Kidney (tissue), 14 donors: ENCODE measurements around the gene IGSF9. TPM values are rescaled to one million over a fixed set of nuclear protein-coding genes. Genes with fewer than 3 reads are reported as not detected.
A peak's percentile ranks its signal among the peaks of the same experiment; 100 is the strongest.

Experiments
- DNase-seq, 5 donors: peaks; one replicate each; pipeline ENCODE4 v3.0.0-alpha.2; 2013 to 2020
- FAIRE-seq: peaks from 2 replicates; lab custom pipeline; 2012; peaks lifted over from hg19 to GRCh38; lab: Jason Lieb, UNC
- H3K27ac ChIP-seq, 2 donors: one replicate each; pipeline ENCODE4 v1.7.0; 2013; ENCODE audit warnings: low read depth in 2 of 2, low read length in 2 of 2, inconsistent platforms in 1 of 2
- H3K27me3 ChIP-seq: one replicate; pipeline ENCODE4 v1.7.1; 2013; ENCODE audit warnings: low read length, inconsistent platforms; ENCODE audit not compliant: control insufficient read depth, insufficient read depth
- H3K36me3 ChIP-seq, 3 donors: one replicate each; pipeline versions ENCODE4 v1.7.0 to v1.7.1; 2013; ENCODE audit warnings: low read length in 3 of 3, control low read depth in 1 of 3, inconsistent platforms in 1 of 3; ENCODE audit not compliant: insufficient read depth in 3 of 3, control insufficient read depth in 2 of 3
- H3K4me1 ChIP-seq, 3 donors: one replicate each; pipeline versions ENCODE4 v1.7.0 to v1.7.1; 2013; ENCODE audit warnings: low read length in 3 of 3, inconsistent platforms in 1 of 3, low read depth in 1 of 3; ENCODE audit not compliant: control insufficient read depth in 2 of 3, insufficient read depth in 2 of 3
- H3K4me3 ChIP-seq, 3 donors: one replicate each; pipeline versions ENCODE4 v1.7.0 to v1.8.1; 2013; ENCODE audit warnings: low read length in 3 of 3, control low read depth in 1 of 3, inconsistent platforms in 1 of 3
- H3K9ac ChIP-seq, 3 donors: one replicate each; pipeline versions ENCODE4 v1.7.0 to v1.7.1; 2013; ENCODE audit warnings: low read length in 3 of 3, control low read depth in 1 of 3, inconsistent platforms in 1 of 3
- H3K9me3 ChIP-seq, 3 donors: one replicate each; pipeline versions ENCODE4 v1.7.0 to v1.7.1; 2013; ENCODE audit warnings: low read length in 3 of 3, control low read depth in 1 of 3, inconsistent platforms in 1 of 3; ENCODE audit not compliant: control insufficient read depth in 2 of 3, insufficient read depth in 1 of 3
- CTCF ChIP-seq: IDR thresholded peaks from 3 replicates; pipeline ENCODE4 v1.5.1; 2012; ENCODE audit warnings: mild to moderate bottlenecking, moderate library complexity, borderline replicate concordance; ENCODE audit not compliant: insufficient read depth; ENCODE audit errors: extremely low read depth
- intact Hi-C: fragments of 100-400 bp; cut with DNase I; formaldehyde crosslinking; loops from one replicate; pipeline ENCODE4 v1.11.1; 2022
- polyA plus RNA-seq: library from polyadenylated mRNA; stranded (reverse); fragments of 350-450 nt; fragmentation: Illumina TruSeq; extraction: RNeasy Lipid Tissue Mini Kit (QIAGEN cat#74804); gene quantifications from one replicate; pipeline ENCODE4 v1.2.3, GENCODE V29; 2014; ENCODE audit warnings: low read depth, low replicate concordance; ENCODE audit not compliant: insufficient read depth
- total RNA-seq: library from RNA; stranded (reverse); fragmentation: NEBNext Ultra II Directional; extraction: Animal tissue kit (Norgen Biotek cat#: 25700); gene quantifications from one replicate; pipeline ENCODE4 v1.2.1, GENCODE V29; 2021
- donor health status: control.
- donor health status: control.
- donor health status: control.
- donor health status: control.
- donor health status: control.
- donor health status: DM: yes; HTN: yes; CAD: no.
- donor health status: Normal renal cell carcinoma (clear cell type).

IGSF9 gene
- total and polyA plus RNA-seq, 2 donors from 2014 or later, result 0.88 to 1.3 TPM

DNA sequence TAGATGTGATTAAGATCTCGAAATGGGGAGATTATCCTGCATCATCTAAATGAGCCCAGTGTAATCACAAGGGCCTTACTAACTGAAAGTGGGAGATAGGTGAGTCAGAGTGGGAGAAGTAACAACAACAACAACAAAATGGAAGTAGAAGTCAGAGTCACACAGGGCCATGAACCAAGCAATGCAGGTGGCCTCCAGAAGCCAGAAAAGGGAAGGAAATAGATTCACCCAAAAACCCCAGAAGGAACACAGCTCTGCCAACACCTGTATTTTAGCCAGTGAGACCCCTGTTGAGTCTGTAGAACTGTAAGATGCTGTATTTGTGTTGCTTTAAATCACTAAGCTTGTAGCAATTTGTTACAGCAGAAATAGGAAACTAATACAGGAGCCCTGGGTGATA is 24.2 kb downstream of the IGSF9 start:
- Histone ChIP-seq H3K27ac (peak overlapping the region in 1 of 2 donors; percentile 95), H3K9ac (peak overlapping the region in 1 of 3 donors; percentile 46), H3K36me3 (peaks cover 0 to 28% (median 19%) of the 10 kb centered on the region in 3 donors), H3K27me3 (no peaks in the 10 kb centered on the region), H3K9me3 (no peaks in the 10 kb centered on the region), H3K4me3 (no peak overlapping the region), H3K4me1 (peaks cover 2 to 29% (median 9%) of the 10 kb centered on the region in 3 donors)
- FAIRE-seq (no peak), DNase-seq (no peak)
- no peak for TF ChIP-seq CTCF
- intact Hi-C loops, result no loop called here

DNA sequence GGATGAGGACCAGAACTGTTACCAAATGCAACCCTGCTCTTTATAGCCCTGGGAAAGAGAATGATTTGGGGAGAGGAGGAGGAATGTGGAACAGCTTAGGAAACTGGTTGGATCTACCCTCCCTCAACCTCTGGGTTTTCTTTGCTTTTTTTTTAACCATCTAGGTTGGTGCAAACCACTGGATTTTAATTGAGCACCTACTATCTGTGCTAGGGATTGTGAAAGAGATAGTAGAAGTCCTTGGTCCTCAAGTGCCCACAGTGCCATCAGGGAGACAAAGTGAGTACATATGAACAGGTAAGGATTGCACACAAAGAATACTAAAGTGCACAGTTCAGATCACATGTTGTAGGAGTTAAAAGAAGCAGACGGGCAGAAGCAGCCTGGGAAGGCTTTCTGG is 24.8 kb downstream of the IGSF9 start:
- FAIRE-seq, result no peak
- no peak for TF ChIP-seq CTCF
- H3K4me1 ChIP-seq, result peaks cover 2 to 26% (median 9%) of the 10 kb centered on the region in 3 donors

GRCh38 chr1:159920202-159920601 is 25.2 kb downstream of the IGSF9 start:
- TF ChIP-seq CTCF, result no peak
- peaks cover 0 to 28% (median 19%) of the 10 kb centered on the region in 3 donors for H3K36me3 ChIP-seq
- intact Hi-C loops, result no loop called here
- H3K4me1 ChIP-seq, result peaks cover 2 to 25% (median 9%) of the 10 kb centered on the region in 3 donors
- H3K9me3 ChIP-seq, result no peaks in the 10 kb centered on the region
- H3K4me3 ChIP-seq, result no peak overlapping the region
- H3K27ac ChIP-seq, result no peak overlapping the region
- no peaks in the 10 kb centered on the region for H3K27me3 ChIP-seq
- peak in 1 of 5 donors; percentile 64 for DNase-seq
- no peak overlapping the region for H3K9ac ChIP-seq
- FAIRE-seq, result no peak

More for the DNA sequence above, 24.8 kb downstream of the IGSF9 start:
- Histone ChIP-seq H3K27ac (no peak overlapping the region), H3K9me3 (no peaks in the 10 kb centered on the region), H3K36me3 (peaks cover 0 to 28% (median 19%) of the 10 kb centered on the region in 3 donors), H3K4me3 (no peak overlapping the region), H3K9ac (no peak overlapping the region), H3K27me3 (no peaks in the 10 kb centered on the region)
- DNase-seq, result no peak
- intact Hi-C loops, result no loop called here
